Prostate gland (tissue), 2 donors: ENCODE measurements around the gene PTPN7. TPM values are rescaled to one million over a fixed set of nuclear protein-coding genes. Genes with fewer than 3 reads are reported as not detected.

Source experiments
- DNase-seq: peaks from one replicate; pipeline ENCODE4 v3.0.0-alpha.2; 2019; ENCODE audit warnings: low spot score
- H3K27ac ChIP-seq, 2 donors: fragments of 200-600 bp; sonication (generic); 2 replicates each; pipeline ENCODE4 v1.5.1; 2017 to 2019
- H3K27me3 ChIP-seq: fragments of 200-600 bp; sonication (generic); replicated peaks from 2 replicates; pipeline ENCODE4 v1.5.1; 2019; ENCODE audit not compliant: insufficient read depth
- H3K36me3 ChIP-seq, 2 donors: fragments of 200-600 bp; sonication (generic); 1 replicate in 1 of 2; 2 replicates in 1 of 2; pipeline versions ENCODE4 v1.5.1 to v1.8.1; 2017 to 2019
- H3K4me1 ChIP-seq: fragments of 200-600 bp; sonication (generic); replicated peaks from 2 replicates; pipeline ENCODE4 v1.5.1; 2019
- H3K4me3 ChIP-seq, 2 donors: fragments of 200-600 bp; sonication (generic); 2 replicates each; pipeline ENCODE4 v1.5.1; 2017 to 2019
- H3K9me3 ChIP-seq: fragments of 200-600 bp; sonication (generic); 2 replicates; pipeline ENCODE4 v1.5.1; 2017
- CTCF ChIP-seq, 4 experiments: fragments of 200-600 bp in 2 of 4; fragments of 450-650 bp in 2 of 4; sonication (generic) in 2 of 4; IDR thresholded peaks; 1 replicate in 3 of 4; 2 replicates in 1 of 4; pipeline ENCODE4 v1.5.1; 2016 to 2019; ENCODE audit warnings: antibody characterized with exemption in 4 of 4, mild to moderate bottlenecking in 2 of 4, moderate library complexity in 2 of 4
- POLR2A ChIP-seq: fragments of 450-650 bp; IDR thresholded peaks from one replicate; pipeline ENCODE4 v1.6.1; 2016; ENCODE audit warnings: antibody characterized with exemption, mild to moderate bottlenecking
- POLR2AphosphoS5 ChIP-seq: sonication (generic); formaldehyde crosslinking; IDR thresholded peaks from one replicate; pipeline ENCODE4 v1.6.1; 2017; ENCODE audit warnings: antibody characterized with exemption
- WGBS: methylation state at CpG from one replicate; pipeline ENCODE4 v1.1.5; 2018; 5-methylcytosine and 5-hydroxymethylcytosine counted together
- intact Hi-C: fragments of 100-400 bp; cut with DNase I; formaldehyde crosslinking; loops from one replicate; pipeline ENCODE4 v1.14.2; 2022
- total RNA-seq, 2 donors: library from RNA; depleted of rRNA; stranded (reverse); fragments of >200 nt; gene quantifications; one replicate each; pipeline ENCODE4 v1.1.0, GENCODE V29; 2016

The PTPN7 gene
- total RNA-seq, result 10 to 100 TPM in 1 of 2 donors, under 1 TPM in 1; 0.73 to 61.8 TPM

GRCh38 chr1:202160377-202160940 lies at the start of gene PTPN7:
TSS of gene PTPN7 (minus strand) at chr1:202160602. CDS start at chr1:202159402, 1,200 bp downstream.
- Histone ChIP-seq H3K9me3 (no peaks in the 10 kb centered on the region), H3K4me1 (no peaks in the 10 kb centered on the region), H3K27me3 (no peaks in the 10 kb centered on the region), H3K4me3 (no peak within 1 kb of the TSS), H3K36me3 (no peaks in the 10 kb centered on the region), H3K27ac (no peak within 1 kb of the TSS)
- intact Hi-C loops, result no loop called here
- no peak for TF ChIP-seq CTCF (IDR thresholded peaks at IDR 0.05)
- no peak for TF ChIP-seq POLR2AphosphoS5
- TF ChIP-seq POLR2A, result no peak
- no peak for DNase-seq
- WGBS, result 73% methylated on average over 17 of the region's 17 CpGs

- no peaks in the 10 kb centered on the region for H3K36me3 ChIP-seq
- H3K27me3 ChIP-seq, result no peaks in the 10 kb centered on the region
- no peak overlapping the region for H3K4me3 ChIP-seq
- intact Hi-C loops, result no loop called here
- no peak for DNase-seq
- H3K4me1 ChIP-seq, result peaks cover 4% of the 10 kb centered on the region
- no peaks in the 10 kb centered on the region for H3K9me3 ChIP-seq
- no peak for TF ChIP-seq POLR2AphosphoS5
- no peak for TF ChIP-seq CTCF (IDR thresholded peaks at IDR 0.05)
- no peak for TF ChIP-seq POLR2A
- WGBS, result 72% methylated on average over 11 of the region's 11 CpGs
- H3K27ac ChIP-seq, result no peak overlapping the region
Measured at GRCh38 chr1:202208351-202208857, 48.0 kb upstream of the PTPN7 start.

GRCh38 chr1:202207292-202207691 lies 46.9 kb upstream of the PTPN7 start:
- 78% methylated on average over 1 of the region's 1 CpG for WGBS
- intact Hi-C loops, result no loop called here

GRCh38 chr1:202205523-202206190 lies 45.3 kb upstream of the PTPN7 start:
- H3K36me3 ChIP-seq, result no peaks in the 10 kb centered on the region
- WGBS, result 73% methylated on average over 5 of the region's 5 CpGs
- intact Hi-C loops, result no loop called here
- no peak overlapping the region for H3K27ac ChIP-seq
- no peak overlapping the region for H3K4me3 ChIP-seq
- peaks cover 4% of the 10 kb centered on the region for H3K4me1 ChIP-seq
- DNase-seq, result no peak
- no peaks in the 10 kb centered on the region for H3K9me3 ChIP-seq
- TF ChIP-seq CTCF (IDR thresholded peaks at IDR 0.05) (peak in 1 of 4 experiments; percentile 23), POLR2A (no peak), POLR2AphosphoS5 (no peak)
- no peaks in the 10 kb centered on the region for H3K27me3 ChIP-seq

More at GRCh38 chr1:202207292-202207691, 46.9 kb upstream of the PTPN7 start:
- H3K27me3 ChIP-seq, result no peaks in the 10 kb centered on the region
- DNase-seq, result peak; percentile 64
- TF ChIP-seq POLR2A, result no peak
- no peak for TF ChIP-seq CTCF (IDR thresholded peaks at IDR 0.05)
- TF ChIP-seq POLR2AphosphoS5, result peak; percentile 21
- no peak overlapping the region for H3K27ac ChIP-seq
- H3K4me3 ChIP-seq, result no peak overlapping the region
- H3K36me3 ChIP-seq, result no peaks in the 10 kb centered on the region
- peaks cover 4% of the 10 kb centered on the region for H3K4me1 ChIP-seq
- H3K9me3 ChIP-seq, result no peaks in the 10 kb centered on the region

- Histone ChIP-seq H3K4me1 (peaks cover 4% of the 10 kb centered on the region), H3K36me3 (no peaks in the 10 kb centered on the region), H3K9me3 (no peaks in the 10 kb centered on the region), H3K27ac (no peak overlapping the region), H3K4me3 (no peak overlapping the region), H3K27me3 (no peaks in the 10 kb centered on the region)
- TF ChIP-seq POLR2AphosphoS5 (no peak), POLR2A (no peak), CTCF (IDR thresholded peaks at IDR 0.05) (no peak)
- 71% methylated on average over 1 of the region's 1 CpG for WGBS
- intact Hi-C loops, result no loop called here
- DNase-seq, result no peak
Measured at GRCh38 chr1:202204065-202204464, 43.7 kb upstream of the PTPN7 start.
